H1 (cell line): ENCODE data around the gene SMCHD1. TPM values are rescaled to one million over a fixed set of nuclear protein-coding genes. Genes with fewer than 3 reads are reported as not detected.

Source experiments
- CTCF ChIA-PET: fragments of 300-600 bp; sonication (Branson Sonifier 250); formaldehyde crosslinking; loops from one replicate; lab custom pipeline; 2021; ENCODE audit not compliant: partially characterized antibody; lab: Charles Lee
- POLR2A ChIA-PET: fragments of 300-600 bp; sonication (Branson Sonifier 250); formaldehyde crosslinking; loops from one replicate; lab custom pipeline; 2021; ENCODE audit warnings: inconsistent platforms; ENCODE audit not compliant: partially characterized antibody; lab: Charles Lee
- DNase-seq, 2 experiments: peaks; one replicate each; pipeline versions ENCODE4 v3.0.0 to v3.0.0-alpha.2; 2010 to 2022; ENCODE audit warnings: low spot score in 2 of 2, low read depth in 1 of 2, mixed read lengths in 1 of 2
- FAIRE-seq: peaks from 2 replicates; lab custom pipeline; 2011; peaks lifted over from hg19 to GRCh38; lab: Jason Lieb, UNC
- H2AFZ ChIP-seq: 2 replicates; pipeline ENCODE4 v1.8.1; 2012; ENCODE audit warnings: low read length, inconsistent platforms
- H2AK5ac ChIP-seq: 2 replicates; pipeline ENCODE4 v1.6.1; 2013; ENCODE audit warnings: low read depth, low read length
- H2BK120ac ChIP-seq: replicated peaks from 2 replicates; pipeline ENCODE3; 2013; ENCODE audit warnings: low read depth, low read length, inconsistent platforms
- H2BK12ac ChIP-seq: 2 replicates; pipeline ENCODE4 v1.6.1; 2013; ENCODE audit warnings: low read depth, low read length
- H2BK15ac ChIP-seq: 2 replicates; pipeline ENCODE4 v1.6.1; 2013; ENCODE audit warnings: low read length
- H2BK20ac ChIP-seq: 2 replicates; pipeline ENCODE4 v1.6.1; 2013; ENCODE audit warnings: low read length
- H2BK5ac ChIP-seq: 2 replicates; pipeline ENCODE4 v1.6.1; 2013; ENCODE audit warnings: low read depth, low read length
- H3K14ac ChIP-seq: 2 replicates; pipeline ENCODE4 v1.6.1; 2013; ENCODE audit warnings: inconsistent platforms; ENCODE audit not compliant: insufficient read length
- H3K18ac ChIP-seq: 2 replicates; pipeline ENCODE4 v1.6.1; 2013; ENCODE audit warnings: low read length; ENCODE audit errors: extremely low read depth
- H3K23ac ChIP-seq: 2 replicates; pipeline ENCODE4 v1.6.1; 2013; ENCODE audit warnings: inconsistent platforms; ENCODE audit not compliant: insufficient read length
- H3K23me2 ChIP-seq: 2 replicates; pipeline ENCODE4 v1.6.1; 2013; ENCODE audit warnings: low read depth, low read length
- H3K27ac ChIP-seq: 2 replicates; pipeline ENCODE4 v1.6.1; 2011; ENCODE audit warnings: low read depth, low read length, inconsistent platforms
- H3K27me3 ChIP-seq, 4 experiments: replicated peaks in 1 of 4; 1 replicate in 1 of 4; 2 replicates in 3 of 4; pipeline versions ENCODE4 v1.6.1 to v1.8.1; 2011 to 2013; ENCODE audit warnings: low read length in 3 of 4, mild to moderate bottlenecking in 3 of 4, inconsistent platforms in 2 of 4, mixed read lengths in 2 of 4, moderate library complexity in 1 of 4; ENCODE audit not compliant: control insufficient read depth in 3 of 4, insufficient read depth in 3 of 4; ENCODE audit errors: extremely low read depth in 1 of 4
- H3K36me3 ChIP-seq, 4 experiments: 2 replicates each; pipeline versions ENCODE4 v1.6.1 to v1.8.1; 2011 to 2013; ENCODE audit warnings: mild to moderate bottlenecking in 4 of 4, low read length in 3 of 4, moderate library complexity in 2 of 4, control low read depth in 1 of 4, inconsistent platforms in 1 of 4; ENCODE audit not compliant: insufficient read depth in 4 of 4, control insufficient read depth in 2 of 4
- H3K4ac ChIP-seq: replicated peaks from 2 replicates; pipeline ENCODE3; 2013; ENCODE audit warnings: low read length, low read depth, mixed read lengths, inconsistent platforms; ENCODE audit not compliant: insufficient read length
- H3K4me1 ChIP-seq, 4 experiments: replicated peaks in 1 of 4; 1 replicate in 1 of 4; 2 replicates in 3 of 4; pipeline versions ENCODE4 v1.6.1 to v1.8.1; 2011 to 2013; ENCODE audit warnings: low read length in 3 of 4, inconsistent platforms in 2 of 4, mixed read lengths in 1 of 4; ENCODE audit not compliant: insufficient read depth in 4 of 4, control insufficient read depth in 3 of 4
- H3K4me2 ChIP-seq, 2 experiments: 2 replicates each; pipeline versions ENCODE4 v1.6.1 to v1.8.1; 2011 to 2013; ENCODE audit warnings: low read depth in 2 of 2, low read length in 2 of 2, control low read depth in 1 of 2, inconsistent platforms in 1 of 2, mild to moderate bottlenecking in 1 of 2; ENCODE audit not compliant: insufficient read depth in 1 of 2
- H3K4me3 ChIP-seq, 4 experiments: fragments of 200-600, 300-600 bp in 1 of 4; sonication (generic), shearing (Covaris generic), sonication (Bioruptor Twin) in 1 of 4; 2 replicates each; pipeline versions ENCODE4 v1.5.1 to v1.8.1; 2011 to 2016; ENCODE audit warnings: low read length in 4 of 4, low read depth in 3 of 4, control low read depth in 2 of 4, inconsistent platforms in 2 of 4, mild to moderate bottlenecking in 2 of 4, mixed read lengths in 1 of 4, moderate library complexity in 1 of 4; ENCODE audit not compliant: insufficient read depth in 2 of 4; ENCODE audit errors: extremely low read depth in 1 of 4
- H3K56ac ChIP-seq: replicated peaks from 2 replicates; pipeline ENCODE3; 2013; ENCODE audit warnings: low read depth, mild to moderate bottlenecking, mixed read lengths, low read length, inconsistent platforms; ENCODE audit not compliant: insufficient read length
- H3K79me1 ChIP-seq: 2 replicates; pipeline ENCODE4 v1.6.1; 2013; ENCODE audit warnings: low read depth, low read length, control low read depth
- H3K79me2 ChIP-seq, 2 experiments: 2 replicates each; pipeline versions ENCODE4 v1.6.1 to v1.8.1; 2012 to 2013; ENCODE audit warnings: low read length in 2 of 2, mild to moderate bottlenecking in 2 of 2, inconsistent platforms in 1 of 2; ENCODE audit not compliant: insufficient read depth in 2 of 2, control insufficient read depth in 1 of 2
- H3K9ac ChIP-seq, 4 experiments: replicated peaks in 1 of 4; 1 replicate in 1 of 4; 2 replicates in 3 of 4; pipeline versions ENCODE4 v1.6.1 to v1.8.1; 2011 to 2013; ENCODE audit warnings: low read depth in 3 of 4, low read length in 3 of 4, control low read depth in 2 of 4, mild to moderate bottlenecking in 2 of 4, moderate library complexity in 2 of 4, inconsistent platforms in 1 of 4; ENCODE audit errors: extremely low read depth in 1 of 4
- H3K9me3 ChIP-seq, 2 experiments: 2 replicates each; pipeline versions ENCODE4 v1.6.1 to v1.8.1; 2012 to 2013; ENCODE audit warnings: mild to moderate bottlenecking in 2 of 2, moderate library complexity in 2 of 2, control low read depth in 1 of 2, inconsistent platforms in 1 of 2, low read depth in 1 of 2, low read length in 1 of 2, mixed read lengths in 1 of 2; ENCODE audit not compliant: insufficient read depth in 2 of 2
- H4K20me1 ChIP-seq, 2 experiments: replicated peaks in 1 of 2; 2 replicates each; pipeline versions ENCODE3 to v1.8.1; 2011 to 2013; ENCODE audit warnings: inconsistent platforms in 2 of 2, low read length in 2 of 2, mild to moderate bottlenecking in 1 of 2; ENCODE audit not compliant: insufficient read depth in 2 of 2, control insufficient read depth in 1 of 2
- H4K5ac ChIP-seq: 2 replicates; pipeline ENCODE4 v1.6.1; 2013; ENCODE audit warnings: low read length, low read depth, mixed read lengths, inconsistent platforms; ENCODE audit not compliant: insufficient read length
- H4K8ac ChIP-seq: 2 replicates; pipeline ENCODE4 v1.8.0; 2013; ENCODE audit warnings: mild to moderate bottlenecking, moderate library complexity, low read length, inconsistent platforms; ENCODE audit not compliant: insufficient read depth; ENCODE audit errors: extremely low read depth
- H4K91ac ChIP-seq: replicated peaks from 2 replicates; pipeline ENCODE3; 2013; ENCODE audit warnings: low read length, mixed read lengths, inconsistent platforms; ENCODE audit not compliant: insufficient read length
- EZH2 ChIP-seq: fragments of 200-600 bp; sonication (generic); IDR thresholded peaks from 2 replicates; pipeline ENCODE4 v1.7.1; 2012; ENCODE audit warnings: low read depth, mild to moderate bottlenecking, moderate library complexity, low read length, inconsistent platforms; ENCODE audit not compliant: severe bottlenecking
- HDAC2 ChIP-seq, 2 experiments: fragments of 300-600 bp in 1 of 2; sonication (generic) in 1 of 2; IDR thresholded peaks; 2 replicates each; pipeline ENCODE4 v1.6.1; 2011 to 2012; ENCODE audit warnings: low read depth in 2 of 2, low read length in 2 of 2, mild to moderate bottlenecking in 2 of 2, moderate library complexity in 2 of 2, borderline replicate concordance in 1 of 2, inconsistent platforms in 1 of 2
- PHF8 ChIP-seq: fragments of 200-600 bp; sonication (generic); conservative IDR thresholded peaks from 2 replicates; pipeline ENCODE4 v1.7.1; 2012; ENCODE audit warnings: low read depth, mild to moderate bottlenecking, inconsistent platforms, low read length, moderate library complexity
- RAD21 ChIP-seq, 2 experiments: IDR thresholded peaks in 1 of 2; conservative IDR thresholded peaks in 1 of 2; 2 replicates each; pipeline ENCODE4 v1.6.1; 2011; ENCODE audit warnings: low read depth in 2 of 2, low read length in 2 of 2, improper control_type of control experiment in 1 of 2, inconsistent platforms in 1 of 2, mild to moderate bottlenecking in 1 of 2, moderate library complexity in 1 of 2
- RBBP5 ChIP-seq: IDR thresholded peaks from 2 replicates; pipeline ENCODE4 v1.7.1; 2012; ENCODE audit warnings: low read depth, mild to moderate bottlenecking, inconsistent platforms, low read length, moderate library complexity, borderline replicate concordance
- SIX5 ChIP-seq: IDR thresholded peaks from 2 replicates; pipeline ENCODE4 v1.6.1; 2011; ENCODE audit warnings: mild to moderate bottlenecking, low read depth, low read length
- polyA plus RNA-seq, 7 experiments: library from polyadenylated mRNA; depleted of rRNA in 3 of 7; stranded (reverse) in 5 of 7; unstranded in 2 of 7; fragments of >200 nt in 5 of 7; fragments of 200-250 nt in 2 of 7; gene quantifications; 1 replicate in 5 of 7; 2 replicates in 1 of 7; 4 replicates in 1 of 7; pipeline versions ENCODE4 v1.2.1 to v1.2.3, GENCODE V29; 2011 to 2013; ENCODE audit warnings: missing spikeins in 2 of 7, mixed read lengths in 2 of 7
- total RNA-seq: library from RNA; stranded (reverse); fragmentation: NEBNext Ultra II Directional; extraction: Animal tissue kit (Norgen Biotek cat#: 25700); gene quantifications from 2 replicates; pipeline ENCODE4 v1.2.1, GENCODE V29; 2021
- TF ChIP-seq, protein P1 (sequence below), 3 experiments: IDR thresholded peaks; 1 replicate in 2 of 3; 2 replicates in 1 of 3; pipeline versions ENCODE4 v1.5.1 to v1.6.1; 2011; ENCODE audit warnings: low read length in 3 of 3, mild to moderate bottlenecking in 3 of 3, inconsistent platforms in 2 of 3, low read depth in 1 of 3, moderate library complexity in 1 of 3; ENCODE audit not compliant: insufficient read depth in 1 of 3; ENCODE audit errors: control extremely low read depth in 1 of 3

Gene SMCHD1
- total and polyA plus RNA-seq, 2 of the 8 experiments (the other 6 are each of a cell fraction or from before 2014, with no cell fraction given): 9.3 to 32.0 TPM

DNA sequence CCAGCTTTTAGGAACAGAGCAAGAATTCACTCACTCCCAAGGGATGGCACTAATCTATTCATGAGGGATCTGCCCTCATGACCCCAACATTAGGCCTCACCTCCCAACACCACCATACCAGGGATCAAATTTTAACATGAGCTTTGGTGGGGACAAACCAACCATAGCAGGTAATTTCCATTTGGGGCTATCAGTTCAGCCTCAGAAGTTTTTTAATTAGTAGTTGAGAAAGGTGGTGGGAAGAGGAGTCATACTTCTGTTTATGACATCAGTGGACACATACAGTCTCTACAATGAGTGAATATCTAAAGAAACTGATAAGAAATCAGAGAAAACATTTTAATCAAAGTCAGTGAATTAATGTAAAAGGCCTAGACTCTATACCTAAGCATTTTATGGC, 131.7 kb downstream of the SMCHD1 start:
- peaks cover 0 to 2% of the 10 kb centered on the region in 2 experiments for H4K20me1 ChIP-seq
- H3K4ac ChIP-seq: no peak overlapping the region
- no peaks in the 10 kb centered on the region for H3K23me2 ChIP-seq
- no peak overlapping the region for H3K14ac ChIP-seq
- no peak overlapping the region for H3K9ac ChIP-seq
- H3K4me3 ChIP-seq: no peak overlapping the region
- no peak overlapping the region for H2AK5ac ChIP-seq
- no peak overlapping the region for H3K4me2 ChIP-seq
- POLR2A ChIA-PET: no interaction called here
- H3K9me3 ChIP-seq: no peaks in the 10 kb centered on the region
- H3K36me3 ChIP-seq: peaks cover 0 to 13% (median 1%) of the 10 kb centered on the region in 4 experiments; a peak in 4 of 8 replicates
- no peak overlapping the region for H2BK12ac ChIP-seq
- no peak overlapping the region for H2BK20ac ChIP-seq
- DNase-seq (no peak), FAIRE-seq (no peak)
- no peak overlapping the region for H2AFZ ChIP-seq
- H4K8ac ChIP-seq: no peak overlapping the region
- no peak overlapping the region for H4K91ac ChIP-seq
- no peak overlapping the region for H2BK120ac ChIP-seq
- H3K27ac ChIP-seq: no peak overlapping the region
- TF ChIP-seq, protein P1, sequence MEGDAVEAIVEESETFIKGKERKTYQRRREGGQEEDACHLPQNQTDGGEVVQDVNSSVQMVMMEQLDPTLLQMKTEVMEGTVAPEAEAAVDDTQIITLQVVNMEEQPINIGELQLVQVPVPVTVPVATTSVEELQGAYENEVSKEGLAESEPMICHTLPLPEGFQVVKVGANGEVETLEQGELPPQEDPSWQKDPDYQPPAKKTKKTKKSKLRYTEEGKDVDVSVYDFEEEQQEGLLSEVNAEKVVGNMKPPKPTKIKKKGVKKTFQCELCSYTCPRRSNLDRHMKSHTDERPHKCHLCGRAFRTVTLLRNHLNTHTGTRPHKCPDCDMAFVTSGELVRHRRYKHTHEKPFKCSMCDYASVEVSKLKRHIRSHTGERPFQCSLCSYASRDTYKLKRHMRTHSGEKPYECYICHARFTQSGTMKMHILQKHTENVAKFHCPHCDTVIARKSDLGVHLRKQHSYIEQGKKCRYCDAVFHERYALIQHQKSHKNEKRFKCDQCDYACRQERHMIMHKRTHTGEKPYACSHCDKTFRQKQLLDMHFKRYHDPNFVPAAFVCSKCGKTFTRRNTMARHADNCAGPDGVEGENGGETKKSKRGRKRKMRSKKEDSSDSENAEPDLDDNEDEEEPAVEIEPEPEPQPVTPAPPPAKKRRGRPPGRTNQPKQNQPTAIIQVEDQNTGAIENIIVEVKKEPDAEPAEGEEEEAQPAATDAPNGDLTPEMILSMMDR (IDR thresholded peaks at IDR 0.05; ENCODE audit: control extremely low read depth in 1 of 3, insufficient read depth in 1 of 3, low read depth in 1 of 3, low read length in 3 of 3): no peak
- TF ChIP-seq PHF8: no peak
- TF ChIP-seq RAD21 (IDR thresholded peaks at IDR 0.05 in 1 of 2, conservative IDR thresholded peaks at IDR 0.05 in 1 of 2; ENCODE audit: low read depth in 2 of 2, low read length in 2 of 2): no peak
- TF ChIP-seq SIX5: no peak
- no peak for TF ChIP-seq HDAC2 (IDR thresholded peaks at IDR 0.05; ENCODE audit: borderline replicate concordance in 1 of 2, low read depth in 2 of 2, low read length in 2 of 2)
- no peak for TF ChIP-seq RBBP5
- TF ChIP-seq EZH2: no peak
- CTCF ChIA-PET: interaction anchor here (1.0 kb wide), 1 partner anchor 21 kb away, joined by 3 read pairs; no protein-coding TSS in a partner anchor
- H3K79me2 ChIP-seq: no peaks in the 10 kb centered on the region
- H2BK5ac ChIP-seq: no peak overlapping the region
- H3K18ac ChIP-seq: no peak overlapping the region
- H2BK15ac ChIP-seq: no peak overlapping the region
- no peak overlapping the region for H3K56ac ChIP-seq
- H3K27me3 ChIP-seq: no peaks in the 10 kb centered on the region
- H3K79me1 ChIP-seq: no peaks in the 10 kb centered on the region
- H3K4me1 ChIP-seq: no peaks in the 10 kb centered on the region
- H3K23ac ChIP-seq: no peak overlapping the region
- no peak overlapping the region for H4K5ac ChIP-seq
